HG03066 (cell line): ENCODE results near the gene FTHL17.

Source experiments
- ATAC-seq: cut with Tn5 transposase; IDR thresholded peaks from one replicate; pipeline ENCODE4 v1.9.1; 2021; ENCODE audit warnings: low read depth; ENCODE audit not compliant: unreplicated experiment

Gene FTHL17

DNA sequence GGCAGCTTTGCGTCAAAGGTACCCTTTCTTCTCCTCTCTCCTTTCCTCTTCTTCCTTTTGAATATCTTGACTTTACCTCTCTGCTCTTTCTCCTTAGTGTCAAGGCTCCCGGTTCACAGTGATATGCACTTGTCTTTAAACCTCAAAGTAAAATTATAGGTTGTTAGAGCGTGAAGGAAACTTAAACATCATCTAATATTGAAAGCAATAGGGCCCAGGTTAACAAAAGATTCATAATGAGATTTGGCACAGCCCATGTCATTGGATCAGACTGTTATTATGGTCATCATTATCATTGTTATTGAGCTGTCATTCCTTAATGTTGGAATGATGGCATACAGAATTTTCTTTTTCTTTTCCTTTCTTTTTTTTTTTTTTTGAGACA lies 32.5 kb downstream of the FTHL17 start:
- ATAC-seq, result no peak

DNA sequence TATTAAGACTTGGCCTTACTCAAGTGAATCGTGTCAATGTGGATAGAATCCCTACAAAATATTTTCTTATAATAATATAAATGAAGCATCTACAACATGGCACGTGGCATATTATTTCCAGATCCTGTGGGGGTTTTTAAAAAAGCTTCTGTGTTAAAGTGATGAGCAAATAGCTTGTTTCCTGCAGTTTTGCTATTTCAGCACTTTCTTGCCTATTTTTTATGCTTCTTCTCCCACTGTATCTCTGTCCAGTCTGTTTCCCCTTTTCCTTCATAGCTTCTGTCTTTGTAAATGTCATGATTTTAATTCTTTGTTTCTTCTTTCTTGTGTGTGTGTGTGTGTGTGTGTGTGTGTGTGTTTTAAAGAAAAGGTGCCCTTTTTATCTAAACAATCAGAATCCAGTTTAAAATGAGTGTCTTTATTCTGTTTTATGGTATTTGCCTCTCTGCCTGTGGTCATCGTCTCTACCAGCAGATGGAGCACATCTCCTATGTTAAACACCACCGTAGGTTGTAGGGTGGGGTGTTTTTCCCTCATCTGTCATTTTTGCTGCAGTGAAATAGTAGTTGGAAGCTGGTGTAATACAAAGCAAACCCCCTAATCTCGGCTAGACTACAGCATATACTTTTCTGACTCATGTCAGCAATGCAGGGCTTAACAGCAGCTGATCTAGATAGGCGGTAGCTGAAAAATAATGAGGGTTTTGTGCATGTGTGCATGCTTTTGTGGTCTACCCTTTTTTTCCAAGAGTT lies 33.1 kb downstream of the FTHL17 start:
- ATAC-seq, result peak; percentile 58

GRCh38 chrX:31036895-31037294 lies 34.9 kb downstream of the FTHL17 start:
- peak; percentile 80 for ATAC-seq

DNA sequence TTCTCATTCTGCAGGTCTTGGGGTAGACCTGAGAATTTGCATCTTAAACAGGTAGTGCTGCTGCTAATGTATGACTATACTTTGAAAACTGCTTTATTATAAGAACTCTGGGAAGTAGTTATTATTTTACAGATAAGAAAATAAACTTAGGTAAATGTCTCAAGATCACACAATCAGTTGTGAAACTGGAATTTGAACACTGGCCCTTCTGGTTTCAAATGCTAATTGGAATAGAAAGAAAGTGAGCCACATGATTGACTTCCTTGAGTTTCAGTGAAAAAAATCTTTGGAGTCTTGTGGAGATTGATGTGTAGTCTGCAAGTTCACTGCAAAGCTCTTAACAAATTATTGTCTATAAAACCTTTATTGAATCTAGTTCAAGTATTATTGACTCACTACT lies 44.5 kb downstream of the FTHL17 start:
- ATAC-seq, result no peak

- ATAC-seq, result no peak
Measured at GRCh38 chrX:31024866-31025265, 47.0 kb downstream of the FTHL17 start.

GRCh38 chrX:31021537-31021936 lies 50.3 kb downstream of the FTHL17 start:
- no peak for ATAC-seq
